ENCODE data around the gene SMYD3. TPM values are rescaled to one million over a fixed set of nuclear protein-coding genes. Genes with fewer than 3 reads are reported as not detected.

The SMYD3 gene
- total and polyA plus RNA-seq, 2 of the 13 experiments (the other 11 are each of a cell fraction or from before 2014, with no cell fraction given): 27.7 to 35.8 TPM

DNA sequence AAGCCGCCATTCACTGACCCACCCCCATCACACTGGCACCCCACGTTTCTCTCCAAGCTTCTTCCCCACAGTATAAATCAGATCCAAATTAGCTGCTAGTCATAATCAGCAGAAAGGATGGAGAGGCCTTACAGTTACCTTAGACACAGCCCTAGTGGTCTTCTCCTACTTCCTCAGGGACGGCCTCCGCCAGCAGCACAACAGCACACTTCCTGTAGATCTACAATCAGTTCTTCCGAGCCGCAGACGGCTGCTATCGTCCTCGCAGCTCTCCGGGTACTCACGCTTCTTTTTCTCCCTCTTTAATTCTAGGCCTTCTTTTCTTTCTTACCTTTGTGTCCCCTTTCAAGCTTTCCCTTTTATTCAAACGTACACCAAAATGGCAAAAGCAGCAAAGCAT is 313.5 kb downstream of the SMYD3 start:
- intact Hi-C loops (cut with micrococcal nuclease; ENCODE audit: unreplicated experiment) (no loop called here), in situ Hi-C loops (cut with HindIII; ENCODE audit: extremely low pct_ligation_motif_present, low pct_unique_long_range_greater_than_20kb) (no loop called here)
- ChIA-PET POLR2A (no interaction called here), CTCF (ENCODE audit: low intra/inter-chr PET ratio, low total read pairs) (no interaction called here)
- Histone ChIP-seq H2AFZ (ENCODE audit: low read length) (no peak overlapping the region), H3K36me3 (replicated peaks in 1 of 2; ENCODE audit: control insufficient read depth in 1 of 2, insufficient read depth in 2 of 2, low read length in 2 of 2) (no peaks in the 10 kb centered on the region), H3K9me3 (ENCODE audit: low read length) (no peaks in the 10 kb centered on the region), H3K4me1 (ENCODE audit: insufficient read depth, low read length) (peaks cover 6% of the 10 kb centered on the region), H3K27ac (ENCODE audit: extremely low read length, insufficient read depth, low read length) (no peak overlapping the region), H3K4me3 (replicated peaks in 1 of 3; ENCODE audit: insufficient read depth in 1 of 3, low read depth in 2 of 3, low read length in 3 of 3) (no peak overlapping the region), H3K4me2 (ENCODE audit: low read depth, low read length) (no peak overlapping the region), H3K27me3 (ENCODE audit: control insufficient read depth in 1 of 2, insufficient read depth in 2 of 2, low read length in 2 of 2) (no peaks in the 10 kb centered on the region), H3K79me2 (ENCODE audit: insufficient read depth, low read length) (no peaks in the 10 kb centered on the region), H3K9ac (ENCODE audit: insufficient read depth, low read depth, low read length) (no peak overlapping the region), H4K20me1 (ENCODE audit: insufficient read depth, low read length) (no peaks in the 10 kb centered on the region)
- no TSS peak for BruUV-seq (replicated peaks)
- WGBS (ENCODE audit: low lambda C conversion rate): 93% methylated on average over 12 of the region's 12 CpGs
- TF ChIP-seq CHD2 (IDR thresholded peaks at IDR 0.05; ENCODE audit: low read depth, low read length) (no peak), ASH2L (IDR thresholded peaks at IDR 0.05; ENCODE audit: insufficient read length, low read depth, low read length) (no peak), POLR2G (IDR thresholded peaks at IDR 0.05; ENCODE audit: low read depth, low read length) (no peak), RELA (CRISPR knock-in tag; IDR thresholded peaks at IDR 0.05) (no peak), ZGPAT (CRISPR knock-in tag; IDR thresholded peaks at IDR 0.05) (no peak), MXD4 (CRISPR knock-in tag; IDR thresholded peaks at IDR 0.05) (no peak), ZNF713 (CRISPR knock-in tag; IDR thresholded peaks at IDR 0.05) (no peak), CEBPG (CRISPR knock-in tag; IDR thresholded peaks at IDR 0.05) (no peak), ATF5 (CRISPR knock-in tag; IDR thresholded peaks at IDR 0.05; ENCODE audit: low read depth) (no peak), NCOA2 (CRISPR knock-in tag; IDR thresholded peaks at IDR 0.05) (no peak)
- TF ChIP-seq, protein P1, sequence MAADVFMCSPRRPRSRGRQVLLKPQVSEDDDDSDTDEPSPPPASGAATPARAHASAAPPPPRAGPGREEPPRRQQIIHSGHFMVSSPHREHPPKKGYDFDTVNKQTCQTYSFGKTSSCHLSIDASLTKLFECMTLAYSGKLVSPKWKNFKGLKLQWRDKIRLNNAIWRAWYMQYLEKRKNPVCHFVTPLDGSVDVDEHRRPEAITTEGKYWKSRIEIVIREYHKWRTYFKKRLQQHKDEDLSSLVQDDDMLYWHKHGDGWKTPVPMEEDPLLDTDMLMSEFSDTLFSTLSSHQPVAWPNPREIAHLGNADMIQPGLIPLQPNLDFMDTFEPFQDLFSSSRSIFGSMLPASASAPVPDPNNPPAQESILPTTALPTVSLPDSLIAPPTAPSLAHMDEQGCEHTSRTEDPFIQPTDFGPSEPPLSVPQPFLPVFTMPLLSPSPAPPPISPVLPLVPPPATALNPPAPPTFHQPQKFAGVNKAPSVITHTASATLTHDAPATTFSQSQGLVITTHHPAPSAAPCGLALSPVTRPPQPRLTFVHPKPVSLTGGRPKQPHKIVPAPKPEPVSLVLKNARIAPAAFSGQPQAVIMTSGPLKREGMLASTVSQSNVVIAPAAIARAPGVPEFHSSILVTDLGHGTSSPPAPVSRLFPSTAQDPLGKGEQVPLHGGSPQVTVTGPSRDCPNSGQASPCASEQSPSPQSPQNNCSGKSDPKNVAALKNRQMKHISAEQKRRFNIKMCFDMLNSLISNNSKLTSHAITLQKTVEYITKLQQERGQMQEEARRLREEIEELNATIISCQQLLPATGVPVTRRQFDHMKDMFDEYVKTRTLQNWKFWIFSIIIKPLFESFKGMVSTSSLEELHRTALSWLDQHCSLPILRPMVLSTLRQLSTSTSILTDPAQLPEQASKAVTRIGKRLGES (CRISPR knock-in tag; IDR thresholded peaks at IDR 0.05; ENCODE audit: borderline replicate concordance): no peak
- TF ChIP-seq, protein P2, sequence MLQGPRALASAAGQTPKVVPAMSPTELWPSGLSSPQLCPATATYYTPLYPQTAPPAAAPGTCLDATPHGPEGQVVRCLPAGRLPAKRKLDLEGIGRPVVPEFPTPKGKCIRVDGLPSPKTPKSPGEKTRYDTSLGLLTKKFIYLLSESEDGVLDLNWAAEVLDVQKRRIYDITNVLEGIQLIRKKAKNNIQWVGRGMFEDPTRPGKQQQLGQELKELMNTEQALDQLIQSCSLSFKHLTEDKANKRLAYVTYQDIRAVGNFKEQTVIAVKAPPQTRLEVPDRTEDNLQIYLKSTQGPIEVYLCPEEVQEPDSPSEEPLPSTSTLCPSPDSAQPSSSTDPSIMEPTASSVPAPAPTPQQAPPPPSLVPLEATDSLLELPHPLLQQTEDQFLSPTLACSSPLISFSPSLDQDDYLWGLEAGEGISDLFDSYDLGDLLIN (CRISPR knock-in tag; IDR thresholded peaks at IDR 0.05; ENCODE audit: borderline replicate concordance): no peak
- FAIRE-seq: no peak
- ATAC-seq: no peak
- DNase-seq (ENCODE audit: low spot score): no peak
